Kidney (tissue), 14 donors: ENCODE results near the gene HOXC12. TPM values are rescaled to one million over a fixed set of nuclear protein-coding genes. Genes with fewer than 3 reads are reported as not detected.

Experiments used
- DNase-seq, 5 donors: peaks; one replicate each; pipeline ENCODE4 v3.0.0-alpha.2; 2013 to 2020
- FAIRE-seq: peaks from 2 replicates; lab custom pipeline; 2012; peaks lifted over from hg19 to GRCh38; lab: Jason Lieb, UNC
- H3K27ac ChIP-seq, 2 donors: one replicate each; pipeline ENCODE4 v1.7.0; 2013; ENCODE audit warnings: low read depth in 2 of 2, low read length in 2 of 2, inconsistent platforms in 1 of 2
- H3K27me3 ChIP-seq: one replicate; pipeline ENCODE4 v1.7.1; 2013; ENCODE audit warnings: low read length, inconsistent platforms; ENCODE audit not compliant: control insufficient read depth, insufficient read depth
- H3K36me3 ChIP-seq, 3 donors: one replicate each; pipeline versions ENCODE4 v1.7.0 to v1.7.1; 2013; ENCODE audit warnings: low read length in 3 of 3, control low read depth in 1 of 3, inconsistent platforms in 1 of 3; ENCODE audit not compliant: insufficient read depth in 3 of 3, control insufficient read depth in 2 of 3
- H3K4me1 ChIP-seq, 3 donors: one replicate each; pipeline versions ENCODE4 v1.7.0 to v1.7.1; 2013; ENCODE audit warnings: low read length in 3 of 3, inconsistent platforms in 1 of 3, low read depth in 1 of 3; ENCODE audit not compliant: control insufficient read depth in 2 of 3, insufficient read depth in 2 of 3
- H3K4me3 ChIP-seq, 3 donors: one replicate each; pipeline versions ENCODE4 v1.7.0 to v1.8.1; 2013; ENCODE audit warnings: low read length in 3 of 3, control low read depth in 1 of 3, inconsistent platforms in 1 of 3
- H3K9ac ChIP-seq, 3 donors: one replicate each; pipeline versions ENCODE4 v1.7.0 to v1.7.1; 2013; ENCODE audit warnings: low read length in 3 of 3, control low read depth in 1 of 3, inconsistent platforms in 1 of 3
- H3K9me3 ChIP-seq, 3 donors: one replicate each; pipeline versions ENCODE4 v1.7.0 to v1.7.1; 2013; ENCODE audit warnings: low read length in 3 of 3, control low read depth in 1 of 3, inconsistent platforms in 1 of 3; ENCODE audit not compliant: control insufficient read depth in 2 of 3, insufficient read depth in 1 of 3
- intact Hi-C: fragments of 100-400 bp; cut with DNase I; formaldehyde crosslinking; loops from one replicate; pipeline ENCODE4 v1.11.1; 2022
- polyA plus RNA-seq: library from polyadenylated mRNA; stranded (reverse); fragments of 350-450 nt; fragmentation: Illumina TruSeq; extraction: RNeasy Lipid Tissue Mini Kit (QIAGEN cat#74804); gene quantifications from one replicate; pipeline ENCODE4 v1.2.3, GENCODE V29; 2014; ENCODE audit warnings: low read depth, low replicate concordance; ENCODE audit not compliant: insufficient read depth
- total RNA-seq: library from RNA; stranded (reverse); fragmentation: NEBNext Ultra II Directional; extraction: Animal tissue kit (Norgen Biotek cat#: 25700); gene quantifications from one replicate; pipeline ENCODE4 v1.2.1, GENCODE V29; 2021
- TF ChIP-seq, protein P1 (sequence below): IDR thresholded peaks from 3 replicates; pipeline ENCODE4 v1.5.1; 2012; ENCODE audit warnings: mild to moderate bottlenecking, moderate library complexity, borderline replicate concordance; ENCODE audit not compliant: insufficient read depth; ENCODE audit errors: extremely low read depth
- donor health status: control.
- donor health status: control.
- donor health status: control.
- donor health status: control.
- donor health status: control.
- donor health status: DM: yes; HTN: yes; CAD: no.
- donor health status: Normal renal cell carcinoma (clear cell type).

Gene HOXC12
- total and polyA plus RNA-seq, 2 donors from 2014 or later = not detected

DNA sequence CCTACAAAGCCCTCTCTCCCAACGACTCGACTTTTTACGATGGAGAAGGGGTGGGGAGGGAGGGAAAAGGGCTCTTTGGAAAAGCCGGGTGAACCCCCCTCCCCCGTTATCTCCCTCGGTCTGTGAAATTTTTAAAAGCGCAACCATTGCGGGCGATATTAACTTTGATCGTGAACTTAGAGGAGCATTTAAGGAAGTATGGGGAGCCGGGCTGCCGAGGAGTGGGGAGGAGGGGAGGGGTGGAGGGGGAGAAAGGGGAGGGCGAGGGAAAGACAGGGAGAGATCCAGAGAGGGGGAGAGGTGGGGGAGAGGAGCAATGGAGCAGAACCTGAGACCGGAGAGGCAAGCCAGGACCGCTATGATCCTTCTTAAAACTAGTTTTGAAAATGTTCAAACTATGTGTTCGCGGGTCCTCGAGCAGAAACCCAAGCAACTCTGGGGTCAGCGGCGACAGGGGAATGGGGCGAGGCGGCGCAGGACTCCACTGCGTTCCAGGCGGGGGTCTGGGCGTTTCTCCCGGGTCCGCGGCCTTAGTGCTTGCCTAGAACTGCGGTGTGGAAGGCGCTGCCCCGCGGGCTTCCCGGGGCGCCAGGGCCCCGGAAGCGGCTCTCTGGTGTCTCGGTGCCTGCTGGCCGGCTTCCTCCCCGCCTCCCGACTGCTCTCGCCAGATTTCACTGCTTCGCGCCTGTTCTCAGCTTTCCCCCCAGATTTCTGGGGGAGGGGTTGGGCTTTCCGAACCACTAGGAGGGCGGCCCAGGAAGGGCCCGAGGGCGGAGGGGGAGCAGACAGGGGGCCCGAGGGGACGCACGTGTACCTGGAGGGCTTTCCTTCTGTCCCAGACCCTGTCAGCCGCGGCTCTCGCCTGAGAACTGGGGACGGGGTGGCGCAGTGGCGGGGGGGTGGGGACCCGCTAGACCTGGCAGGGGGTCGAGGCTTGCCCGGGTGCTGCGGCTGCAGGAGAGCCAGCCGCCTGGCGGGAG, 19.7 kb downstream of the HOXC12 start, which contains the start of gene HOTAIR:
TSS of gene HOTAIR (minus strand) at position 871 of the 980 bp plus-strand sequence.
- no peak for FAIRE-seq
- H3K27ac ChIP-seq = no peak within 1 kb of the TSS
- TF ChIP-seq, protein P1, sequence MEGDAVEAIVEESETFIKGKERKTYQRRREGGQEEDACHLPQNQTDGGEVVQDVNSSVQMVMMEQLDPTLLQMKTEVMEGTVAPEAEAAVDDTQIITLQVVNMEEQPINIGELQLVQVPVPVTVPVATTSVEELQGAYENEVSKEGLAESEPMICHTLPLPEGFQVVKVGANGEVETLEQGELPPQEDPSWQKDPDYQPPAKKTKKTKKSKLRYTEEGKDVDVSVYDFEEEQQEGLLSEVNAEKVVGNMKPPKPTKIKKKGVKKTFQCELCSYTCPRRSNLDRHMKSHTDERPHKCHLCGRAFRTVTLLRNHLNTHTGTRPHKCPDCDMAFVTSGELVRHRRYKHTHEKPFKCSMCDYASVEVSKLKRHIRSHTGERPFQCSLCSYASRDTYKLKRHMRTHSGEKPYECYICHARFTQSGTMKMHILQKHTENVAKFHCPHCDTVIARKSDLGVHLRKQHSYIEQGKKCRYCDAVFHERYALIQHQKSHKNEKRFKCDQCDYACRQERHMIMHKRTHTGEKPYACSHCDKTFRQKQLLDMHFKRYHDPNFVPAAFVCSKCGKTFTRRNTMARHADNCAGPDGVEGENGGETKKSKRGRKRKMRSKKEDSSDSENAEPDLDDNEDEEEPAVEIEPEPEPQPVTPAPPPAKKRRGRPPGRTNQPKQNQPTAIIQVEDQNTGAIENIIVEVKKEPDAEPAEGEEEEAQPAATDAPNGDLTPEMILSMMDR = peak; percentile 4
- H3K9me3 ChIP-seq = no peaks in the 10 kb centered on the region
- peaks cover 0 to 7% (median 5%) of the 10 kb centered on the region in 3 donors for H3K4me1 ChIP-seq
- peak within 1 kb of the TSS in 1 of 3 donors; percentile 46 for H3K9ac ChIP-seq
- H3K27me3 ChIP-seq = peaks cover 20% of the 10 kb centered on the region
- H3K4me3 ChIP-seq = peak within 1 kb of the TSS; percentile 33 to 63 (median 49)
- no peaks in the 10 kb centered on the region for H3K36me3 ChIP-seq
- intact Hi-C loops = no loop called here
- peak in 4 of 5 donors; percentile 81 to 86 (median 84) for DNase-seq

- H3K36me3 ChIP-seq = no peaks in the 10 kb centered on the region
- H3K4me3 ChIP-seq = peak overlapping the region; percentile 24 to 49 (median 33)
- intact Hi-C loops = no loop called here
- H3K4me1 ChIP-seq = peaks cover 0 to 7% (median 5%) of the 10 kb centered on the region in 3 donors
- H3K9ac ChIP-seq = no peak overlapping the region
- H3K27ac ChIP-seq = no peak overlapping the region
- DNase-seq = peak in 2 of 5 donors; percentile 68 to 74
- no peaks in the 10 kb centered on the region for H3K9me3 ChIP-seq
- TF ChIP-seq, protein P1 = no peak
- H3K27me3 ChIP-seq = peaks cover 15% of the 10 kb centered on the region
- FAIRE-seq = no peak
Measured at GRCh38 chr12:53975064-53975471, 20.4 kb downstream of the HOXC12 start.

- Histone ChIP-seq H3K27ac (no peak overlapping the region), H3K4me1 (peaks cover 0 to 7% (median 5%) of the 10 kb centered on the region in 3 donors), H3K9ac (no peak overlapping the region), H3K27me3 (peaks cover 15% of the 10 kb centered on the region), H3K9me3 (no peaks in the 10 kb centered on the region), H3K4me3 (peak overlapping the region in 2 of 3 donors; percentile 16 to 21), H3K36me3 (no peaks in the 10 kb centered on the region)
- FAIRE-seq (no peak), DNase-seq (peak in 4 of 5 donors; percentile 60 to 79 (median 63))
- intact Hi-C loops = no loop called here
- TF ChIP-seq, protein P1 = no peak
Measured at GRCh38 chr12:53975479-53976152, 20.9 kb downstream of the HOXC12 start.
